HepG2 (cell line): ENCODE results near the gene KAT6B. TPM values are rescaled to one million over a fixed set of nuclear protein-coding genes. Genes with fewer than 3 reads are reported as not detected.

Source experiments
- ATAC-seq: fragments of 200-7000 bp; cut with Tn5 transposase; 3 replicates; pipeline ENCODE4 v1.9.1; 2020; ENCODE audit warnings: mild to moderate bottlenecking, moderate library complexity
- BruUV-seq: library from RNA; stranded (reverse); fragments of 400-500 nt; replicated peaks from 2 replicates; lab custom pipeline; 2021; lab: Mats Ljungman, UMichigan
- CTCF ChIA-PET: fragments of 300-600 bp; formaldehyde crosslinking; extraction: SDS; loops from one replicate; lab custom pipeline; 2021; ENCODE audit warnings: low total read pairs, inconsistent platforms, low intra/inter-chr PET ratio; lab: Yijun Ruan, JAX
- POLR2A ChIA-PET: fragments of 350-600 bp; sonication (Branson Sonifier 250); formaldehyde crosslinking; loops from one replicate; lab custom pipeline; 2020; ENCODE audit warnings: antibody characterized with exemption, inconsistent platforms; lab: Yijun Ruan, JAX
- DNase-seq: peaks from one replicate; pipeline ENCODE4 v3.0.0-alpha.2; 2015; ENCODE audit warnings: low spot score
- FAIRE-seq: peaks from 3 replicates; lab custom pipeline; 2011; peaks lifted over from hg19 to GRCh38; lab: Jason Lieb, UNC
- H2AFZ ChIP-seq: one replicate; pipeline ENCODE4 v1.6.1; 2011; ENCODE audit warnings: low read length, inconsistent platforms
- H3K27ac ChIP-seq: fragments of 300-600 bp; 3 replicates; pipeline ENCODE4 v1.8.0; 2011; ENCODE audit warnings: mixed run types, mild to moderate bottlenecking, mixed read lengths, low read length, inconsistent platforms; ENCODE audit not compliant: insufficient read depth; ENCODE audit errors: extremely low read length
- H3K27me3 ChIP-seq, 2 experiments: fragments of 200-600 bp in 1 of 2; 2 replicates in 1 of 2; 3 replicates in 1 of 2; pipeline versions ENCODE4 v1.6.0 to v1.8.0; 2011; ENCODE audit warnings: low read length in 2 of 2, mild to moderate bottlenecking in 2 of 2, moderate library complexity in 2 of 2, inconsistent platforms in 1 of 2; ENCODE audit not compliant: insufficient read depth in 2 of 2, control insufficient read depth in 1 of 2
- H3K36me3 ChIP-seq, 2 experiments: fragments of 200-600 bp in 1 of 2; replicated peaks in 1 of 2; 2 replicates in 1 of 2; 3 replicates in 1 of 2; pipeline versions ENCODE4 v1.5.1 to v1.8.0; 2011; ENCODE audit warnings: low read length in 2 of 2, inconsistent platforms in 1 of 2; ENCODE audit not compliant: insufficient read depth in 2 of 2, control insufficient read depth in 1 of 2
- H3K4me1 ChIP-seq: 2 replicates; pipeline ENCODE4 v1.5.1; 2012; ENCODE audit warnings: low read length, inconsistent platforms; ENCODE audit not compliant: insufficient read depth
- H3K4me2 ChIP-seq: 2 replicates; pipeline ENCODE4 v1.6.0; 2011; ENCODE audit warnings: low read depth, low read length, inconsistent platforms
- H3K4me3 ChIP-seq, 3 experiments: fragments of 200-600 bp in 1 of 3; sonication (generic), shearing (Covaris generic) in 1 of 3; replicated peaks in 1 of 3; 2 replicates each; pipeline ENCODE4 v1.5.1; 2011 to 2016; ENCODE audit warnings: low read length in 3 of 3, inconsistent platforms in 2 of 3, low read depth in 2 of 3, mild to moderate bottlenecking in 2 of 3, control low read depth in 1 of 3, mixed read lengths in 1 of 3; ENCODE audit not compliant: insufficient read depth in 1 of 3
- H3K79me2 ChIP-seq: one replicate; pipeline ENCODE4 v1.6.1; 2011; ENCODE audit warnings: low read length, inconsistent platforms; ENCODE audit not compliant: insufficient read depth
- H3K9ac ChIP-seq: 2 replicates; pipeline ENCODE4 v1.6.0; 2011; ENCODE audit warnings: mild to moderate bottlenecking, low read depth, low read length, inconsistent platforms; ENCODE audit not compliant: insufficient read depth
- H3K9me3 ChIP-seq: 2 replicates; pipeline ENCODE4 v1.5.1; 2012; ENCODE audit warnings: mild to moderate bottlenecking, low read length
- H4K20me1 ChIP-seq: 2 replicates; pipeline ENCODE4 v1.6.0; 2011; ENCODE audit warnings: inconsistent platforms, mild to moderate bottlenecking, low read length, moderate library complexity; ENCODE audit not compliant: insufficient read depth
- FOXK2 ChIP-seq: fragments of 450-650 bp; IDR thresholded peaks from 2 replicates; pipeline ENCODE4 v1.6.1; 2016
- KAT8 ChIP-seq: IDR thresholded peaks from 2 replicates; pipeline ENCODE4 v1.6.1; 2016; ENCODE audit warnings: missing genetic modification reagents, missing compliant biosample characterization
- MAFF ChIP-seq: IDR thresholded peaks from 2 replicates; pipeline ENCODE4 v1.6.1; 2011; ENCODE audit warnings: low read depth, low read length, improper control_type of control experiment
- SRF ChIP-seq: IDR thresholded peaks from 2 replicates; pipeline ENCODE4 v1.6.1; 2011; ENCODE audit warnings: mild to moderate bottlenecking, low read depth, low read length, moderate library complexity
- ZBTB21 ChIP-seq: sonication (generic); formaldehyde crosslinking; IDR thresholded peaks from 2 replicates; pipeline ENCODE4 v1.4.0; 2020; ENCODE audit warnings: missing genetic modification reagents
- ZBTB49 ChIP-seq: sonication (generic); formaldehyde crosslinking; IDR thresholded peaks from 2 replicates; pipeline ENCODE4 v1.4.0; 2020; ENCODE audit warnings: missing genetic modification reagents, borderline replicate concordance
- ZNF160 ChIP-seq: sonication (generic); formaldehyde crosslinking; IDR thresholded peaks from 2 replicates; pipeline ENCODE4 v1.8.0; 2022; ENCODE audit warnings: mild to moderate bottlenecking, inconsistent platforms, missing genetic modification reagents
- ZNF501 ChIP-seq: sonication (generic); formaldehyde crosslinking; IDR thresholded peaks from 2 replicates; pipeline ENCODE4 v1.5.1; 2020; ENCODE audit warnings: mild to moderate bottlenecking, moderate library complexity, missing genetic modification reagents
- ZNF572 ChIP-seq: sonication (generic); formaldehyde crosslinking; IDR thresholded peaks from 2 replicates; pipeline ENCODE4 v1.5.1; 2020; ENCODE audit warnings: mild to moderate bottlenecking, missing genetic modification reagents
- ZSCAN31 ChIP-seq: sonication (generic); formaldehyde crosslinking; IDR thresholded peaks from 2 replicates; pipeline ENCODE4 v1.5.0; 2020; ENCODE audit warnings: low read depth, mild to moderate bottlenecking, missing genetic modification reagents
- WGBS: methylation state at CpG from one replicate; pipeline ENCODE4 v1.1.6; 2017; ENCODE audit warnings: low lambda C conversion rate; 5-methylcytosine and 5-hydroxymethylcytosine counted together
- in situ Hi-C: cut with HindIII; loops from 2 replicates; pipeline ENCODE4 v1.10.0; 2017; ENCODE audit warnings: low pct_unique_long_range_greater_than_20kb; ENCODE audit not compliant: extremely low pct_ligation_motif_present
- intact Hi-C: fragments of 100-400 bp; cut with micrococcal nuclease; formaldehyde crosslinking; loops from one replicate; pipeline ENCODE4 v1.10.0; 2022; ENCODE audit not compliant: unreplicated experiment
- polyA plus RNA-seq, 8 experiments: library from polyadenylated mRNA; depleted of rRNA in 3 of 8; stranded (reverse) in 7 of 8; unstranded in 1 of 8; fragments of >200 nt; fragmentation: Illumina TruSeq in 4 of 8; extraction: Trizol in 4 of 8; gene quantifications; 2 replicates each; pipeline versions ENCODE4 v1.2.1 to v1.2.3, GENCODE V29; 2011 to 2016; ENCODE audit warnings: low read depth in 4 of 8, missing spikeins in 1 of 8, mixed read lengths in 1 of 8; ENCODE audit not compliant: insufficient read depth in 1 of 8
- total RNA-seq, 5 experiments: library from RNA; depleted of rRNA; stranded (reverse); fragments of >200 nt; fragmentation: Illumina TruSeq; extraction: Trizol; gene quantifications; 2 replicates each; pipeline ENCODE4 v1.2.3, GENCODE V29; 2016; ENCODE audit warnings: low read depth in 1 of 5

KAT6B gene
- total and polyA plus RNA-seq, 2 of the 13 experiments (the other 11 are each of a cell fraction or from before 2014, with no cell fraction given) = 3.0 to 9.5 TPM

GRCh38 chr10:74944205-74944604 is 117.8 kb downstream of the KAT6B start:
- Histone ChIP-seq H4K20me1 (no peaks in the 10 kb centered on the region), H3K4me1 (peaks cover 19% of the 10 kb centered on the region), H3K9me3 (no peaks in the 10 kb centered on the region), H3K36me3 (no peaks in the 10 kb centered on the region), H3K27me3 (no peaks in the 10 kb centered on the region), H3K4me3 (no peak overlapping the region), H3K79me2 (peaks cover 2% of the 10 kb centered on the region), H3K27ac (no peak overlapping the region), H3K4me2 (no peak overlapping the region), H2AFZ (no peak overlapping the region), H3K9ac (no peak overlapping the region)
- DNase-seq (no peak), ATAC-seq (no peak), FAIRE-seq (no peak)
- intact Hi-C loops = no loop called here
- TF ChIP-seq MAFF = no peak
- TF ChIP-seq FOXK2 = no peak
- TF ChIP-seq ZNF572 (CRISPR knock-in tag) = no peak
- TF ChIP-seq ZBTB21 = no peak
- no peak for TF ChIP-seq ZNF160 (CRISPR knock-in tag)
- no peak for TF ChIP-seq ZNF501 (CRISPR knock-in tag)
- no peak for TF ChIP-seq ZSCAN31 (CRISPR knock-in tag)
- TF ChIP-seq SRF = no peak
- no peak for TF ChIP-seq KAT8 (CRISPR knock-in tag)
- no peak for TF ChIP-seq ZBTB49 (CRISPR knock-in tag)
- in situ Hi-C loops = no loop called here
- no TSS peak for BruUV-seq
- ChIA-PET POLR2A (no interaction called here), CTCF (no interaction called here)
- WGBS = 95% methylated on average over 7 of the region's 7 CpGs
